Measurements from ENCODE around the gene CFH.
"Not testable (repeated sequence)": the region's sequence is repeated elsewhere in the genome, so short reads cannot be mapped to it uniquely, and the experiment has no call there.

CFH gene

DNA sequence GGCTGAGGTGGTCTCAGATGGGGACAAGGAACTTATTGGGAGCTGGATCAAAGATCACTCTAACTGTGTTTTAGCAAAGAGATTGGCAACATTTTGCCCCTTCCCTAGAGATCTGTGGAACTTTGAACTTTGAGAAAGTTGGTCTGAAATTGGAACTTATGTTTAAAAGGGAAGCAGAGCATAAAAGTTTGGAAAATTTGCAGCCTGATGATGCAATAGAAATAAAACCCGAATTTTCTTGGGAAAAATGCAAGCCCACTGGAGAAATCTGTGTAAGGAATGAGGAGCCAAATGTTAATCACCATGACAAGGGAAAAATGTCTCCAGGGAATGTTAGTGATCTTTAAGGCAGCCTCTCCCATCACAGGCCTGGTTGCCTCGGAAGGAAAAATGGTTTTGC is 17.2 kb downstream of the CFH start:
- DNase-seq: no peak

DNA sequence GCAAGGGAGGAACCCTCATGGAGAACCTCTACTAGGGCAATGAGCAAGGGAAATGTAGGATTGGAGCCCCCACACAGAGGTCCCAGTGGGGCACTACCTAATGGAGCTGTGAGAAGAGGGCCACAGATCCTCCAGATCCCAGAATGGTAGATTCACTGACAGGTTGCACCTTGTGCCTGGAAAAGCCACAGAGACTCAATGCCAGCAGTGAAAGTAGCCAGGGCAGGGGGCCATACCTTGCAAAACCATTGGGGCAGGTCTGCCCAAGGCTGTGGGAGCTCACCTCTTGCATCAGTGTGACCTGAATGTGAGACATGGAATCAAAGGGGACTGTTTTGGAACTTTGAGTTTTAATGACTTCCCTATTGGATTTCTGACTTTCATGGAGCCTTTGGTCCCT is 17.9 kb downstream of the CFH start:
- no peak for DNase-seq

DNA sequence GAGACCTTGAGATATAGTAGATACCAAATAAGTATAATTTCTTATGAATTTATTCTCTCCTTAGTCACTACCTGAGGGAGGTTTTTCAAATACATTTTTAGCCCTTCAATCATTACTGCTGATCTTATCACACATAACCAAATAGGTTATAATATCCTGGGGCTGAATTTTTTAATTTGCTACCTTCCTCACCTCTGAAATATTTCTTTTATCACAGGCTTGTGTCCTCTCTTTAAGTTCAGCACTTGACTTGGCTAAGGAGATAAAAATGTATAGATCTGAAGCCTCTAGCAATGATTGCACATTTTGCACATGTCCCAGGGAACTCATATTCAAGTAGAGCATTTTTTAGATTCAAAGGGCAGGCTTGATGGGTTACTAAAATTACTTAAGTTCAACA is 23.1 kb downstream of the CFH start:
- no peak for DNase-seq

DNA sequence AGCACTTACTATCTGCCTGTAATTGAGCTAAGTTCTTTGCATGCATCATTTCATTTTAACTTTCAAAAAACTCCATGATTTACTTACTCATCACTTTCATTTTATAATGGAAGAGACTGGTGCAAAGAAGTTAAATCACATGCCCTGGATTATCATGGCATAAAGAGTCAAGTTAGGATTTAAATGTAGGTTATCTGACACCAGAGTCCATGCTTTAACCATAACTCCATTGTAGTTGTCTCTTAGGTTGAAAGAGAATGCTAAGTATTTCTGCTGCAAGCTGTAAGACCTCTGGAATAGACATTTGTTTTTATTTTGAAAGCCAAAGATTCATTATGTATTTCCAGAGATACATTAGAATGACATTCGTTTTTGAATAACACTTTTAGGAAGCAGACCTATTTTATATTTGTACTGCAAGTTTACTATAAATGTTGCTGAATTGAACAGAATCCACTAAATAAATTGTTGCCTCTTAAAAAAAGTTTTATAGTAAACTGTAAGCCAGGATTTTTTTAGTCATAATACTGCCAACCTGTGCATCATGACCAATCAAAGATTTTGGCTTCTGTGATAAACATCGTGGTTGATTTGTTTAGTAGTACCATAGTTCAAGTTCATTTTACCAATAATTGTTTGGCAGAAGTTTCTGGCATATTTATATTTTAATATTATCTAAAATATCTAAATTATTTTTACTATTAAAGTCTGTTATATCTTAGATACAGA is 26.1 kb downstream of the CFH start:
- DNase-seq: no peak

DNA sequence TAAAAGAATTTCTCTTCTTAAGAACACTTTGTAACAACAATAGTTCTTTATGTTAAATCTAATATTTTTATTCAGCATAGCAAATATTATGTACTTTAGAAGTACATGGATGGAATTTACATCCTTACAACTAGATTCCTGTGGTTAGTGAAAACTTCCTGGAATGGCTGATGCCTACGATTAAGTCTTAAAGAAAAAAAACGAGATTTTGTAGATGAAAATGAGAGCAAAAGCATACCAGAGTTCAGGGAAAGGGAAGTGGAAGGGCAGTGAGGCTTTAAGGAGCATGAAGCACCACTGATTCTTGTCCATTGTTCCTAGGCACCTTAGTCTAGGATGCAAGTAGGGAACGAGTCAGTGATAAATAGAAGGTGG is 26.7 kb downstream of the CFH start:
- no peak for DNase-seq

DNA sequence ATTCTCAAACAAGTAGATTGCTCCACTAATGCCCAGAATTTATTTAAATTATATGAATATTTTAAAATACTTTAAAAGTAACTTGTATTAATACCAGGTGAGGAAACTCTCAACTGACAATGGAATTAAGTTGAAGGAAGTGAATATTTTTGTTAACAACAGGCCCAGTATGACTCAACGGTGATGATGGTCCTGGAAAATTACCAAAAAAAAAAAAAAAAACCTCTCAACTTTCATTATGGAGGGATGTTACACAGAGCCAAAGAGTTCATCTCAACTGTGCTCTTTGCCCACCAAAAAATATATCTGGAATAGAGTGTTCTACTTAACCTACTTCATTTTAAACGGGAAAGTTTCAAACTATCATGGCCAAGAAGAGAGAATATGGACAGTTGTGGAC is 28.3 kb downstream of the CFH start:
- no peak for DNase-seq

DNA sequence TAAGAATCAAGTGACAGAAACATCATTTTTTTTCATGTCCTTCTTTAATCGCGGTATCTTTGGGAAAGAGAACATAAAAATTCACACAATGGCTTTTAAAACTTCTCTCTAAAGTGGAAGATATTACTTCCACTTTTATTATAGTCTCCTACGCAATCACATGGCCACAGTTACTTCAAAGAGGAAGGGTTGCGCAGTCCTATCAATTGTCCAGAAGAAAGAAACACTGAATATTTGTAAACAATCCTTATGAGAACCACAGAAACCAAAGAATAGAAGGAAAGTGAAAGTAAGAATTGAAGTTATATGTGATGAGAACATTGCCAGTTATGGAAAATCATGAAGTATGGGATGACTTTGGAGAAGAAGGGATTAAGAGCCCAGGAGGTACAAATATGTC is 32.6 kb downstream of the CFH start:
- DNase-seq: no peak

DNA sequence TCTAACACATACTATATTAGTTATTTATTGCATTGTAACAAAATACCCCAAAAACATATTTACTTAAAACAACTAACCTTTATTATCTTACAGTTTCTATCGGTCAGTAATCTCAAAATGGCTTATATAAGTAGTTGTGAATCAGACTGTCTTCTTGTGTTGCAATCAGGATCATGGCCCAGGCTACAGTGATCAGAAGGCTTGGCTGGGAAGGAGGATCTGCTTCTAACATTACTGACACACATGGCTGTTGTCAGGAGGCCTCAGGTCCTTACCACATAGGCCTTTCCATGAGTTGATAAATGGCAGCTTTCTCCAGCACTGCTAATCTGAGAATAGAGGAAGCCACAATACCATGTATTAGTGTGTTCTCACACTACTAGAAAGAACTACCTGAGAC is 33.7 kb downstream of the CFH start:
- DNase-seq: no peak

DNA sequence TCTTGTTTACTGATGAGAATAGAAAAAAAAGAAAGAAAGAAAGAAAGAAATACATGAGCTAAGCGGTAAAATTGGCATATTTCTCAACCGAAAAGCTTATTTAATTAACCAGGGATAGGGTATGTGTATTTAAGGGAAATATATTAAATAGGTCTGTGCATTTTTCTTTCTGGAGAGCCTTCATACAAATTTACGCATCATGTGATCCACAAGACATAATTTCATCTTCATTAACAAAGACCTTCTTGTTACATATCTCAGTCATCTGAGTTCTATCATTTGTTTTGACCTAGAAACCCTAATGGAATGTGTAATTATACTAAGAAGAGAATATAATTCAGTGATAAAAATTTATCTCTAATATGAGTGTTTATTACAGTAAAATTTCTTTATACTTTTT is 37.2 kb downstream of the CFH start:
- DNase-seq: no peak

DNA sequence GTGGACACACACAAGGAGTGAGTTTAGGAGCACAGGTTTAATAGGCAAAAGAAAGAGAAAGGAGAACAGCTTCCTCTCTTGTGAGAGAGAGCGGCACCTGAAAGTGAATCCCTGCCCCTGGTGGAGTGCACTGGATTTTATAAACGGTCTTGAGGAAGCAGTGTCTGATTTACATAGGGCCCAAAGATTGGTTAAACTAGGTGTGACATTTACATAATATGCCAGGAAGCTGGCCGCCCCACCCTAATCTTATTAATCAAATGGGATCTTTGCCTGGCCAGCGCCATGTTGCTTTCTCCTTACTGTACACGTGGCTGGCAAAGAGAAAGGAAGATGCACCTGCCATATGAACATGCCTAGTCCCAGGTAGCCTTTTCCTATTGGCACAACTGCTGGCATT is 38.7 kb downstream of the CFH start:
- DNase-seq: peak; percentile 51

DNA sequence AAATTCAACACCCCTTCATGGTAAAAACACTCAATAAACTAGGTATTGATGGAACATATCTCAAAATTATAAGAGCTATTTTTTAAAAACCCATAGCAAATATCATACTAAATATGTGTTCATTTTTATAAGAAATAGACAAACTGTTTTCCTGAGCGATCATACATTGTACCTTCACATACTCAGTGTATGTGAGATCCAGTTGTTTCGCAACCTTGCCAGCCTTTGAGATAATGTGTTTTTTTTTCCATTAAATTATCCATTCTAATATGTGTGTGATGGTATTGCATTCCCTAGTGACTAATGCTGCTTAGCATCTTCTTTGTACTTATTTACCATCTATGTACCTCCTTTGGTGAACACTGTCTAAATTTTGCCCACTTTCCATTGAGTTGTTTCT is 47.1 kb downstream of the CFH start:
- no peak for DNase-seq

DNA sequence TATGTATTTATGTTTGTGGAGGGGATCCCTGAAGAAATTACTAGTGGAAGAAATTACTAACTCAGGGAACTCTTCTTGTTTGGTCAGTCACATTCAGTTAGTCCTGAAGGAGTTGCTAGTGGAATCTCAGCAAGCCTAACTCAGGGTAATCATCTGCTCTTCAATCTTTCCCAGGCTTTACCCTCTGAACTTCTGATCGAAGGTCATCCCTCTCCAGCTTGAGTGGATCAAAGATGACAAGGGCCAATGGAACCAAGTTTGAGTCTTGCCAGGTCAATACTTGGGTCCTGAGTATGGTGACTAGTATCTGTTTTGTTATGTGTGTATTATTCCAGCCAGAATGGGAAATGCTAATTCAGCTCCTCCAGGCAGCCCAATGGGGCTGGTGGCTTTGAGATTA is 49.3 kb downstream of the CFH start:
- DNase-seq: no peak

DNA sequence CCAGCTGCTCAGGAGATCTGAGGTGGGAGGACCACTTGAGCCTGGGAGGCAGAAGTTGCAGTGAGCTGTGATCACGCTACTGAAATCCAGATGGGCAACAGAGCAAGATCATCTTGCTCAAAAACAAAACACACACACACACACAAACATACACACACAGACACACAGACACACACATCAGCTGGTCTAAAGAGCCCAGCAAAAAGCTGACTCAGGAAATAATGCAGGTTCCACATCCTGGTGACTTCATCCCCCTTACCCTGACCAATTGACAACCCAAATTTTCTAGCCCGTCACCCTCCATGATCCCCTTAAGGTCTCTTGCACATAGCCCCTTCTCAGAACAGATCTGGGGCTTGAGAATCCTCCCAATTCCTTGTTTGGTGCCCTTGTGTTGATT is 58.0 kb downstream of the CFH start:
- DNase-seq: not testable (repeated sequence)

DNA sequence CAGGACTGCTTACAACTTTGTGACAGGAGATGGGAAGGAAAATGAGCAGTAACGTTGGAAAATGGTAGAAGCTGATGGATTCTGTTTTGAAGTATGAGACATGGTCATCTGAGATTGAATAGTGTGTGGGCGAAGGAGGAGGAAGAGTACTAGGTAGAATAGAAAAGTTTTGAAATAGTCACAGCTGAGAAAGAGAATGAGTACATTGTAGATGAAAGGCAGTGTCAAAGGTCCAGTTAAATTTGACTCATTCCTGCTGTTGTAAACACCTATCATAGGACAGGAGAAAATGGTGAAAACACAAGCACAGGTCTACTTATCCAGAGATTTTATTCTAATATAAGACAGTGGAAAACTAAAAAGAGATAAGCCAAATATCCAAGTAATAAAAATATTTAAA is 66.0 kb downstream of the CFH start:
- DNase-seq: no peak

DNA sequence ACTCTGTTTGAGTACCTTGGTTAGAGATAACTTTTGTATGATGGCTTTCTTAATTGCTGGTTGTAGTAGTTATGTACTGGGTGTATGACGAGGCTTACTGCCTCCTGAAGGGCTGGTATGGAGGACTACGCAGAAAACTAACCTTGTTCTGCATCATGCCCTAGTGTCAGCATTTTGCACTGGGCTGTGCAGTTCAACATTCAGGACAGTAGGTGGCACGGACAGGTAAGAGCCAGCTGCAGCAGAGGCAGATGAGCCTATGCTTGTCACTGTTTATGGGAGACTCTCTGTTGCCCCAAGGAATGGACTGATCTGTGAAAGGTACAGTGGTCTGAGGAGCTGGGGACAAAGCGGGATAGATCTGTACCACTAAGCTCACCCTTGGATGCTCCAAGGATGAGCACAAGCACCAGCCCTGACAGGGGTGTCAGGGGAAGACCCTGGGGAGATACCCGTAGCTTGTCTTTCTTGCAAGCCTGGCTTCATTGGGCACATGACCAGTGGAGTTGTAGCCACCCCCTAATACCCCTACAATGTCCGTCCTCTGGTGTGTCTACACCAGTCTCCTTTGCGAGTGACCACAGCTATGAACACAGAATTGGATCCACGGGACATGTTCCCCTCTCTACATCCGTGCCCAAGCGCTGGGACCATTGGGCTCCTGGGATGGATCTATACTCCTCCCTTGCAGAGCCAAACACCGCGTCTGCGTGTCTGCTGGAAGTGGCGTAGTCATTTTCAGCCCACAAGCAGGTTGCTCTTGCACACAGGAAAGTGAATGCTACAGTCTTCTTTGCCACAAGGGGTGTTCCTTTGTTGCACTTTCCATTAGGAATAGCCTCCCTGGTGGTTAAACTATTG is 71.7 kb downstream of the CFH start:
- DNase-seq: peak; percentile 49

DNA sequence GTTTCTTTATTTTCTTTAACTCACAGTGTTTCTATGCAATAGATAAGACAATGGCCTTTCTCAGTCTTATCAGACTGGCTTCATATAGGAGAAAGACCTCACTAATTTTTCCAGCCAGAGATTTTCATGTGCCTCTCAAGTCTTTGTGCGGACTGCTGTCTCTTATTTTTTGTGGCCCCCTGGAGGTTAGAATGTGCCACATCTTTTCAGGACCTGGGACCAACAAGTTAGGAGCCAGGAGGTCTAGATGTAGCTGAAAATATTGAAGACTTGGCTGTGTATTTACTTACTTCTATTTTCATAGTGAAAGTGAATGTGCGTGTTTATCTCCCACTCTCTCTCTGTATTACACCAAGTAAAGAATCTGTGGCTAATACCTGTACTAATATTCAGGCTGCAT is 80.7 kb downstream of the CFH start:
- DNase-seq: no peak

DNA sequence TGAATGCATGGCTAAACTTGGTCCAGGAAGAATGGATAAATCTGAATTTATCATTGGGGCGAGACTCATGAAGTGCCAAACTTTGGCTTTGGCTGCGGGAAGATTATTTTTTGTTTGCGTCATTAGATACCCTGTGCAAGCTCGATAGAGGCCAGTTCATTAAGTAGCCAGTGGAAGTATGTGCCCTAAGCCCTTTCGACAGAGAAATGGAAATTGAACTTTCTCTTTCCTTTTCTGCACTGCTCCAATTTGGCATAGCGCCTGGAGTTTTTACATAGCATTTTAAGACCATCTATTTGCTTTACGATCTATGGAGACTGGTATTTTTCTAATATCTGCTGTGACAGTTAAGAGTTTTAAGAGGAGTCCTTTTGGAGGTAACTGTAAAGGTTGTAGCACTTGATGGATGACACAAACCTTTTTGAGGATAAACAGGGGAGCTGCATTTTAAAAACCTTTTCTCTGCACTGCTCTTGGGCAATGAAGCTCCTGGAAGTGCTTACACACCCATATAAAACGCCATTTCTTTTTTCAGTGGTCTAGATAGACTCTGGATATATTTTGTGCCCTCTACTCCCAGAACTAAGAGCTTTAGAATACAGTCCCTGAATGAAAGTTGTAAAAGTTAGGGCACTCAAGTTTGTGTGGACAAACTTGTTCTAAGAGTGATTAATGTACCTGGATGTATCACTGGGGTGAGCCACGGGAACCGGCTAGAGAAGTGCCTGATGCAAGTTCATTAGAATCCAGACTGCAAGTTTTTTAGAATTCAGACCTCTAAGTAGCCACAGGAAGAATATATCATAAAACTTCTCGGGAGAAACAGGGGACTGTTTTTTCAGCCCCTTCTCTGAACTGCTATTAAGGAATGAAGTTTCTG is 81.5 kb downstream of the CFH start:
- no peak for DNase-seq

DNA sequence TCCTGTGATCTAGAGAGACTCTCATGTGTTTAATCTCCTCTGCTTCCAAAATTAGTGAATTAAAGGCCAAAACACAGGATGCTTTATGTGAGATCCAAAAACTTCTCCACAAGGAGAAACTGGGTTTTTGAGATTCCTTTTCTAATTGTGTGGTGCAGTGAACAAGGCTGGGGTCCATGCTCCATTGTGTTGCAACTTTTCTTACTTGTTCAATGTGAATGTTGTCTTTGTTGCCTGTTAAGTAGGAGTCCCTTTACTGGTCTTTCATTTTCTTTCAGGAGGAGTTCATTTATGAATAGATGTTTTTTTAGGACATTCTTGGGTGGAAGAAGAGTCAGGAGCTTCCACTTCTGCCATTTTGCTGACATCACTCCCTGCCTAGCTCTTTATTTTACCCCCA is 82.2 kb downstream of the CFH start:
- DNase-seq: no peak

DNA sequence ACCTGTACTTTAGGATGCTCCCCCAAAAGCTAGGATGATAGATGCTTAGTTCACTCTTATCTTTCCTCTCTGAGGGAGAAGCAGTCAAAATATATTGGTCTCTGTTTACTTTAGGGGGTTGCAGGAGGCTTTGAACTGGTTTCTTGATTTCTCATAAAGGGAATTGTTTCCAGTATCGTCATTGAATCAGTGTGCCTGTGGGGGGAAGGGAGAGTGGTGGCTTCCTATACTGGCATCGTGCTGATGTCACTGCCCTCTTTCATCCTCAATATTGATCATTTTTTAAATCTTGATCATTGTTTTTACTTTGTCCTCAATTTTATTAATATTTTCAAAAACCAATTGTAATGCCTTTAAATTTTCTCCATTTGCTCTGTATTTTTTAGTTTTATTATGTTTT is 82.6 kb downstream of the CFH start:
- DNase-seq: no peak

DNA sequence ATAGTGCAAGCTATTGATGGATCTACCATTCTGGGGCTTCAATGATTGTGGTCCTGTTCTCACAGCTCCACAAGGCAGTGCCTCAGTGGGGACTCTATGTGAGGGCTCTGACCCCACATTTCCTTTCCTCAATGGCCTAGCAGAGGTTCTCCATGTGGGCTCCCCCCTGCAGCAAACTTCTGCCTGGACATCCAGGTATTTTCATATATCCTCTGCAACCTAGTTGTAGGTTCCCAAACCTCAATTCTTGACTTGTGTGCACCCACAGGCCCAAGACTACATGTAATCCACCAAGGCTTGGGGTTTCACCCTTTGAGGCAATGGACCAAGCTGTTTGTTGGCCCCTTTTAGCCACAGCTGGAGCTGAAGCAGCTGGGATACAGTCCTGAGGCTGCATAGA is 86.9 kb downstream of the CFH start:
- no peak for DNase-seq

DNA sequence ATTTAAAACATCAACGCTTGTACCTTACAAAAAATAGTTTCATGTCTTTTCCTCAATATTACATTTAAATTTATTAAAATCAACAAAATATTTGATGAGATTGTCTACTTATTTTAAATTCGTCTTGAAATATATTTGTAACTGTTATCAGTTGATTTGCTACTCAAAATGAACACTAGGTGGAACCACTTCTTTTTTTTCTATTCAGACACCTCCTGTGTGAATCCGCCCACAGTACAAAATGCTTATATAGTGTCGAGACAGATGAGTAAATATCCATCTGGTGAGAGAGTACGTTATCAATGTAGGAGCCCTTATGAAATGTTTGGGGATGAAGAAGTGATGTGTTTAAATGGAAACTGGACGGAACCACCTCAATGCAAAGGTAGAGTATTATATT is 91.4 kb downstream of the CFH start:
- DNase-seq: peak; percentile 40

DNA sequence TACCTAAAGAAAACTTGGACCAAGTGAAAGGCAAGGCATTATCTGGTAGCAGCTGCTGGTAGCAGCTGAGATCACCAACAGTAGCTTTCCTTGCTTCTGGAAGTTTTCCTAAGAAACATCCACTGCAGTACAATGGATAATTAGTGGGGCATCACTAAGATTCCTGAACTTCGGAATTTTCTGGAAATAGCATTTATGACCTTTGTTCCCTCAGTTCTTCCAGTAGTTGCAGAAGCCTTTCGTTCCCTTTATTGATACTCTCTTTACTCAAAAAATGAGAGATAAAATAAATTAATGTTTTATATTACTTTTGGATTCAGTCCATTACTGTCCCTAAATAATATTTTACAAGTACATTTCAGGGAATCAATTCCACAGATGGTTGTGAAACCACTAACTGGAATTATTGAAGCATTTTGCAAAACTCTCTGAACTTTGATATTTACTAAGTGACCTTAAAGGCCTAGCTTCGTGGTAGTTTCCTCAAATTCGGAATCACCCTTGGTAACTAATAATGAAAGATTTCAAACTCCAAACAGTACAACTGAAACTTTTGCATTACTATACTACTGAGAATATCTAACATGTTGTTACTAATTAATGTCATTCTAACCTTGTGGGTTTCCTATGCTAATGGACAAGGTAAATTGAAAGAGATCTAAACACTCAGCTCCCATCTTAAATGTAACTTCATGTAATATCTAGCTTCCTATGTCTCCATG is 113.3 kb downstream of the CFH start:
- DNase-seq: not testable (repeated sequence)

DNA sequence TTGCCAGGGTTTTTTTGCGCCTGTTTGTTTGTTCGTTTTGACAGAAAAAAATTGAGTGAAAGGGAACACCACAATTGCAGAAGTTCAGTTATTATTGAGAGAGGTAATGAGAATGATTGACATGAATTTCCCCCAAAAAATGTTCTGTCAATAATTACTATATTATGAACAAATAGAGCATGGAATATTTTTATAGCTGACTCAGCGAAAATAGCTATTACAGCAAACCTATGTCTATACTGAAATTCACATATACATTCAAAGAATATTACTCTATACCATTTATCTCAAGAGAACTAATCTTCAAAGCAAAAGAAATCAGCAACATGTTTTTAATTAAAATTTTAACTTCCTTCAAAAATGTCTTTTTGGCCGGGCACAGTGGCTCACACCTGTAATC is 118.0 kb downstream of the CFH start:
- DNase-seq: not testable (repeated sequence)

Measured in NCI-H2171 treated with DMSO at 0.1 percent for 48 hours (cell line).